GM12801 (cell line): Measurements from ENCODE around the gene LMF1.

Experiments
- CTCF ChIP-seq: IDR thresholded peaks from one replicate; pipeline ENCODE4 v1.5.1; 2011; ENCODE audit warnings: control low read depth; ENCODE audit not compliant: insufficient read length; ENCODE audit errors: extremely low read depth

The LMF1 gene

GRCh38 chr16:1007284-1007850 is 36.6 kb upstream of the LMF1 start:
- TF ChIP-seq CTCF = no peak

GRCh38 chr16:1006781-1007180 is 36.0 kb upstream of the LMF1 start:
- TF ChIP-seq CTCF = no peak

GRCh38 chr16:1005286-1005685 is 34.5 kb upstream of the LMF1 start:
- TF ChIP-seq CTCF = no peak

- no peak for TF ChIP-seq CTCF
Observed at GRCh38 chr16:1003391-1004347, 32.9 kb upstream of the LMF1 start.

GRCh38 chr16:1002399-1003166 is 31.8 kb upstream of the LMF1 start:
- no peak for TF ChIP-seq CTCF

- no peak for TF ChIP-seq CTCF
Observed at GRCh38 chr16:1001096-1001495, 30.3 kb upstream of the LMF1 start.

GRCh38 chr16:1000608-1001007 is 29.8 kb upstream of the LMF1 start:
- no peak for TF ChIP-seq CTCF
